ENCODE data around the gene INHBB. TPM values are rescaled to one million over a fixed set of nuclear protein-coding genes. Genes with fewer than 3 reads are reported as not detected.

Gene INHBB
- total RNA-seq, 1 donor from 2014 or later: 0.50 TPM

- DNase-seq (ENCODE audit: low read depth): no peak
- H3K27me3 ChIP-seq (ENCODE audit: control insufficient read depth, insufficient read depth, low read length): no peaks in the 10 kb centered on the region
- H3K4me3 ChIP-seq (ENCODE audit: low read depth, low read length): no peak overlapping the region
- no peaks in the 10 kb centered on the region for H3K36me3 ChIP-seq (ENCODE audit: control insufficient read depth, insufficient read depth, low read length)
- no peak for TF ChIP-seq CTCF (IDR thresholded peaks at IDR 0.05; ENCODE audit: insufficient read depth, low read length, poor library complexity, severe bottlenecking)
Measured at GRCh38 chr2:120301284-120301683, 44.7 kb upstream of the INHBB start.

GRCh38 chr2:120302301-120302700 is 43.6 kb upstream of the INHBB start:
- TF ChIP-seq CTCF (IDR thresholded peaks at IDR 0.05; ENCODE audit: insufficient read depth, low read length, poor library complexity, severe bottlenecking): no peak
- no peak for DNase-seq (ENCODE audit: low read depth)
- Histone ChIP-seq H3K4me3 (ENCODE audit: low read depth, low read length) (no peak overlapping the region), H3K36me3 (ENCODE audit: control insufficient read depth, insufficient read depth, low read length) (no peaks in the 10 kb centered on the region), H3K27me3 (ENCODE audit: control insufficient read depth, insufficient read depth, low read length) (no peaks in the 10 kb centered on the region)

GRCh38 chr2:120303177-120303576 is 42.8 kb upstream of the INHBB start:
- Histone ChIP-seq H3K4me3 (ENCODE audit: low read depth, low read length) (no peak overlapping the region), H3K36me3 (ENCODE audit: control insufficient read depth, insufficient read depth, low read length) (no peaks in the 10 kb centered on the region), H3K27me3 (ENCODE audit: control insufficient read depth, insufficient read depth, low read length) (no peaks in the 10 kb centered on the region)
- no peak for DNase-seq (ENCODE audit: low read depth)
- no peak for TF ChIP-seq CTCF (IDR thresholded peaks at IDR 0.05; ENCODE audit: insufficient read depth, low read length, poor library complexity, severe bottlenecking)

GRCh38 chr2:120305296-120305695 is 40.6 kb upstream of the INHBB start:
- Histone ChIP-seq H3K27me3 (ENCODE audit: control insufficient read depth, insufficient read depth, low read length) (no peaks in the 10 kb centered on the region), H3K4me3 (ENCODE audit: low read depth, low read length) (no peak overlapping the region), H3K36me3 (ENCODE audit: control insufficient read depth, insufficient read depth, low read length) (no peaks in the 10 kb centered on the region)
- no peak for DNase-seq (ENCODE audit: low read depth)
- TF ChIP-seq CTCF (IDR thresholded peaks at IDR 0.05; ENCODE audit: insufficient read depth, low read length, poor library complexity, severe bottlenecking): no peak

- no peak for TF ChIP-seq CTCF (IDR thresholded peaks at IDR 0.05; ENCODE audit: insufficient read depth, low read length, poor library complexity, severe bottlenecking)
- no peak for DNase-seq (ENCODE audit: low read depth)
Measured at GRCh38 chr2:120305937-120306490, 39.9 kb upstream of the INHBB start.

GRCh38 chr2:120307482-120307881 is 38.5 kb upstream of the INHBB start:
- Histone ChIP-seq H3K27me3 (ENCODE audit: control insufficient read depth, insufficient read depth, low read length) (no peaks in the 10 kb centered on the region), H3K4me3 (ENCODE audit: low read depth, low read length) (no peak overlapping the region), H3K36me3 (ENCODE audit: control insufficient read depth, insufficient read depth, low read length) (no peaks in the 10 kb centered on the region)
- no peak for DNase-seq (ENCODE audit: low read depth)
- TF ChIP-seq CTCF (IDR thresholded peaks at IDR 0.05; ENCODE audit: insufficient read depth, low read length, poor library complexity, severe bottlenecking): no peak

More at GRCh38 chr2:120305937-120306490, 39.9 kb upstream of the INHBB start:
- H3K4me3 ChIP-seq (ENCODE audit: low read depth, low read length): no peak overlapping the region
- no peaks in the 10 kb centered on the region for H3K36me3 ChIP-seq (ENCODE audit: control insufficient read depth, insufficient read depth, low read length)
- H3K27me3 ChIP-seq (ENCODE audit: control insufficient read depth, insufficient read depth, low read length): no peaks in the 10 kb centered on the region

Measured in kidney epithelial cell (primary cell).